ENCODE results near the gene LRP11.

DNA sequence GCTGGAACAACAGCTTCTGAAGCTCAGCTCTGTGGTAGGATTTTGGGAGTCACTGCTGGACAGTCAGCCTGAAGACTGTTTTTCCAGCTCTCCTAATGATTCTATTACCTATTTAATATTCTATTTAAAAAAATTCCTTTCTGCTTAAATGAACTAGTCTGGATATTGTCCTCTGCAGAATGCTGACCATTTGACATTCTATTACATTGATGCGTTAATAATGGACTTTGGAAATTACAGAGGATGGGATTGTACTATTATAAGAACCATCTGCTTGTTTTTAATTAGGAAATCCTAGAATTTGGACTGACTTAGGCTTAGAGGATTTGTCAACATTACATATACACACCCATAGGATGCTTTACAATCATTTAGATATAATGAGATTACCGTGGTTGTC, 19.7 kb downstream of the LRP11 start:
- TF ChIP-seq, protein P1, sequence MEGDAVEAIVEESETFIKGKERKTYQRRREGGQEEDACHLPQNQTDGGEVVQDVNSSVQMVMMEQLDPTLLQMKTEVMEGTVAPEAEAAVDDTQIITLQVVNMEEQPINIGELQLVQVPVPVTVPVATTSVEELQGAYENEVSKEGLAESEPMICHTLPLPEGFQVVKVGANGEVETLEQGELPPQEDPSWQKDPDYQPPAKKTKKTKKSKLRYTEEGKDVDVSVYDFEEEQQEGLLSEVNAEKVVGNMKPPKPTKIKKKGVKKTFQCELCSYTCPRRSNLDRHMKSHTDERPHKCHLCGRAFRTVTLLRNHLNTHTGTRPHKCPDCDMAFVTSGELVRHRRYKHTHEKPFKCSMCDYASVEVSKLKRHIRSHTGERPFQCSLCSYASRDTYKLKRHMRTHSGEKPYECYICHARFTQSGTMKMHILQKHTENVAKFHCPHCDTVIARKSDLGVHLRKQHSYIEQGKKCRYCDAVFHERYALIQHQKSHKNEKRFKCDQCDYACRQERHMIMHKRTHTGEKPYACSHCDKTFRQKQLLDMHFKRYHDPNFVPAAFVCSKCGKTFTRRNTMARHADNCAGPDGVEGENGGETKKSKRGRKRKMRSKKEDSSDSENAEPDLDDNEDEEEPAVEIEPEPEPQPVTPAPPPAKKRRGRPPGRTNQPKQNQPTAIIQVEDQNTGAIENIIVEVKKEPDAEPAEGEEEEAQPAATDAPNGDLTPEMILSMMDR (IDR thresholded peaks at IDR 0.05; ENCODE audit: low read length) = no peak
- TF ChIP-seq EZH2 (optimal IDR thresholded peaks at IDR 0.05; ENCODE audit: low read depth, low read length) = no peak

Measured in MM.1S (cell line).